GM19351 (cell line): Measurements from ENCODE around the gene CELSR2.
"Not testable (repeated sequence)": the region's sequence is repeated elsewhere in the genome, so short reads cannot be mapped to it uniquely, and the experiment has no call there.

Source experiments
- ATAC-seq: cut with Tn5 transposase; IDR thresholded peaks from one replicate; pipeline ENCODE4 v1.9.1; 2021; ENCODE audit warnings: mild to moderate bottlenecking, moderate library complexity; ENCODE audit not compliant: unreplicated experiment

CELSR2 gene

GRCh38 chr1:109274533-109275476 is 25.5 kb downstream of the CELSR2 start:
- ATAC-seq: no peak

- ATAC-seq: no peak
These were observed 26.5 kb downstream of the CELSR2 start for GRCh38 chr1:109275706-109276345.

GRCh38 chr1:109277434-109278204 is 28.3 kb downstream of the CELSR2 start:
- ATAC-seq: peak; percentile 90

- ATAC-seq: no peak
These were observed 30.4 kb downstream of the CELSR2 start for GRCh38 chr1:109279615-109280278.

GRCh38 chr1:109280862-109281261 is 31.5 kb downstream of the CELSR2 start:
- ATAC-seq: no peak

GRCh38 chr1:109281680-109282496 is 32.5 kb downstream of the CELSR2 start:
- ATAC-seq: no peak

- ATAC-seq: no peak
These were observed 33.2 kb downstream of the CELSR2 start for GRCh38 chr1:109282497-109282951.

GRCh38 chr1:109282952-109283747 is 33.8 kb downstream of the CELSR2 start, which contains the start of gene PSRC1:
PSRC1 (minus strand) TSS chr1:109283145.
- ATAC-seq: peak; percentile 90

GRCh38 chr1:109283748-109284600 is 34.6 kb downstream of the CELSR2 start:
- ATAC-seq: peak; percentile 40

- not testable (repeated sequence) for ATAC-seq
These were observed 37.4 kb downstream of the CELSR2 start for GRCh38 chr1:109286762-109287161.

- no peak for ATAC-seq
These were observed 40.8 kb downstream of the CELSR2 start for GRCh38 chr1:109290137-109290536.

GRCh38 chr1:109290998-109291397 is 41.7 kb downstream of the CELSR2 start:
- ATAC-seq: no peak

- no peak for ATAC-seq
These were observed 43.0 kb downstream of the CELSR2 start for GRCh38 chr1:109292364-109292763.

GRCh38 chr1:109293026-109293425 is 43.7 kb downstream of the CELSR2 start:
- ATAC-seq: no peak

- no peak for ATAC-seq
These were observed 45.1 kb downstream of the CELSR2 start for GRCh38 chr1:109294481-109294880.

- ATAC-seq: no peak
These were observed 46.5 kb downstream of the CELSR2 start for GRCh38 chr1:109295712-109296415.

GRCh38 chr1:109296782-109297181 is 47.4 kb downstream of the CELSR2 start:
- ATAC-seq: no peak
